HuH-7.5 (cell line): Measurements from ENCODE around the gene GLI3.
"Not testable (repeated sequence)": the region's sequence is repeated elsewhere in the genome, so short reads cannot be mapped to it uniquely, and the experiment has no call there.

Experiments
- DNase-seq: peaks from one replicate; pipeline ENCODE4 v3.0.0; 2011; ENCODE audit warnings: low spot score

The GLI3 gene

GRCh38 chr7:42212541-42213090, 24.4 kb downstream of the GLI3 start:
- DNase-seq, result no peak

- DNase-seq, result no peak
These were observed 25.1 kb downstream of the GLI3 start for GRCh38 chr7:42211938-42212337.

GRCh38 chr7:42210779-42211178, 26.2 kb downstream of the GLI3 start:
- DNase-seq, result no peak

GRCh38 chr7:42210333-42210732, 26.7 kb downstream of the GLI3 start:
- DNase-seq, result no peak

GRCh38 chr7:42209085-42209484, 27.9 kb downstream of the GLI3 start:
- not testable (repeated sequence) for DNase-seq

GRCh38 chr7:42208572-42208971, 28.4 kb downstream of the GLI3 start:
- no peak for DNase-seq

GRCh38 chr7:42207420-42207819, 29.6 kb downstream of the GLI3 start:
- DNase-seq, result no peak

GRCh38 chr7:42203336-42203735, 33.7 kb downstream of the GLI3 start:
- DNase-seq, result no peak

GRCh38 chr7:42202601-42203000, 34.4 kb downstream of the GLI3 start:
- no peak for DNase-seq

GRCh38 chr7:42198974-42199668, 37.9 kb downstream of the GLI3 start:
- DNase-seq, result no peak

- no peak for DNase-seq
These were observed 38.7 kb downstream of the GLI3 start for GRCh38 chr7:42198296-42198695.

GRCh38 chr7:42197451-42197850, 39.6 kb downstream of the GLI3 start:
- no peak for DNase-seq

GRCh38 chr7:42194238-42194637, 42.8 kb downstream of the GLI3 start:
- no peak for DNase-seq

GRCh38 chr7:42193471-42194129, 43.4 kb downstream of the GLI3 start:
- no peak for DNase-seq

- no peak for DNase-seq
These were observed 44.1 kb downstream of the GLI3 start for GRCh38 chr7:42192851-42193461.

- no peak for DNase-seq
These were observed 44.9 kb downstream of the GLI3 start for GRCh38 chr7:42192066-42192465.

- no peak for DNase-seq
These were observed 47.5 kb downstream of the GLI3 start for GRCh38 chr7:42189535-42189934.

GRCh38 chr7:42186151-42186550, 50.9 kb downstream of the GLI3 start:
- peak; percentile 18 for DNase-seq

GRCh38 chr7:42185726-42186125, 51.3 kb downstream of the GLI3 start:
- DNase-seq, result no peak

- no peak for DNase-seq
These were observed 53.5 kb downstream of the GLI3 start for GRCh38 chr7:42183547-42183946.

- DNase-seq, result no peak
These were observed 55.4 kb downstream of the GLI3 start for GRCh38 chr7:42181566-42181965.

GRCh38 chr7:42180806-42181205, 56.2 kb downstream of the GLI3 start:
- no peak for DNase-seq

GRCh38 chr7:42176724-42177101, 60.3 kb downstream of the GLI3 start:
- no peak for DNase-seq
